ENCODE measurements around the gene MGME1. TPM values are rescaled to one million over a fixed set of nuclear protein-coding genes. Genes with fewer than 3 reads are reported as not detected.

The MGME1 gene
- total and polyA plus RNA-seq, 2 of the 13 experiments (the other 11 are each of a cell fraction or from before 2014, with no cell fraction given), result 36.7 to 66.6 TPM

- Histone ChIP-seq H3K9ac (ENCODE audit: insufficient read depth, low read depth, low read length) (peak overlapping the region; percentile 35; the same call in 1 of the 2 replicates), H2AFZ (ENCODE audit: low read length) (no peak overlapping the region), H3K4me3 (replicated peaks in 1 of 3; ENCODE audit: insufficient read depth in 1 of 3, low read depth in 2 of 3, low read length in 3 of 3) (peak overlapping the region; percentile 27 to 58 (median 30); a peak in 5 of 6 replicates), H3K27me3 (ENCODE audit: control insufficient read depth in 1 of 2, insufficient read depth in 2 of 2, low read length in 2 of 2) (no peaks in the 10 kb centered on the region; a peak in 1 of 5 replicates), H3K79me2 (ENCODE audit: insufficient read depth, low read length) (peaks cover 99% of the 10 kb centered on the region), H3K4me1 (ENCODE audit: insufficient read depth, low read length) (peaks cover 91% of the 10 kb centered on the region), H3K9me3 (ENCODE audit: low read length) (no peaks in the 10 kb centered on the region), H3K27ac (ENCODE audit: extremely low read length, insufficient read depth, low read length) (peak overlapping the region; percentile 97), H4K20me1 (ENCODE audit: insufficient read depth, low read length) (peaks cover 99% of the 10 kb centered on the region), H3K36me3 (replicated peaks in 1 of 2; ENCODE audit: control insufficient read depth in 1 of 2, insufficient read depth in 2 of 2, low read length in 2 of 2) (peaks cover 4 to 12% of the 10 kb centered on the region in 2 experiments; a peak in 4 of 5 replicates), H3K4me2 (ENCODE audit: low read depth, low read length) (peak overlapping the region; percentile 95)
- POLR2A ChIA-PET, result interaction anchor here (1.1 to 8.2 kb wide), 5 partner anchors 7 to 34 kb away, joined by 3 to 114 read pairs (median 3); partner anchors contain the start of genes MGME1 and SNX5
- ATAC-seq (no peak), FAIRE-seq (no peak), DNase-seq (ENCODE audit: low spot score) (no peak)
- BruUV-seq (replicated peaks), result no TSS peak
- intact Hi-C loops (cut with micrococcal nuclease; ENCODE audit: unreplicated experiment) (loop anchor here (10.0 kb wide), 1 partner anchor 313 kb away; no protein-coding TSS in a partner anchor), in situ Hi-C loops (cut with HindIII; ENCODE audit: extremely low pct_ligation_motif_present, low pct_unique_long_range_greater_than_20kb) (no loop called here)
- CTCF ChIA-PET (ENCODE audit: low intra/inter-chr PET ratio, low total read pairs), result no interaction called here
- TF ChIP-seq POLR2A (IDR thresholded peaks at IDR 0.05; ENCODE audit: insufficient read depth in 1 of 2, low read depth in 2 of 2, low read length in 2 of 2) (peak in 1 of 2 experiments; percentile 21; a peak in 1 of 4 replicates), PAF1 (CRISPR knock-in tag; IDR thresholded peaks at IDR 0.05) (0 out of 2 replicates have a peak, but pooled peaks have one; percentile 29), RBFOX2 (IDR thresholded peaks at IDR 0.05; ENCODE audit: low read depth, low read length) (peak; percentile 35; the same call in 1 of the 2 replicates), ISX (CRISPR knock-in tag; conservative IDR thresholded peaks at IDR 0.05) (no peak), NR2C2 (CRISPR knock-in tag; IDR thresholded peaks at IDR 0.05; ENCODE audit: borderline replicate concordance) (peak; percentile 41; the same call in 1 of the 2 replicates), ZNF704 (CRISPR knock-in tag; IDR thresholded peaks at IDR 0.05; ENCODE audit: borderline replicate concordance) (no peak), SRSF4 (IDR thresholded peaks at IDR 0.05; ENCODE audit: low read depth, low read length, poor library complexity, severe bottlenecking) (peak; percentile 10), ARID2 (CRISPR knock-in tag; IDR thresholded peaks at IDR 0.05; ENCODE audit: borderline replicate concordance) (0 out of 2 replicates have a peak, but pooled peaks have one; percentile 24), NKX3-1 (CRISPR knock-in tag; IDR thresholded peaks at IDR 0.05) (0 out of 2 replicates have a peak, but pooled peaks have one; percentile 4), SNAPC2 (CRISPR knock-in tag; IDR thresholded peaks at IDR 0.05) (0 out of 2 replicates have a peak, but pooled peaks have one; percentile 2)
- 0% methylated on average over 1 of the region's 1 CpG for WGBS (ENCODE audit: low lambda C conversion rate)
Measured at GRCh38 chr20:17961587-17961940, 7.3 kb upstream of the MGME1 start.

Measured in HepG2 (cell line).